PC-3 (cell line): ENCODE data around the gene BRCC3. TPM values are rescaled to one million over a fixed set of nuclear protein-coding genes. Genes with fewer than 3 reads are reported as not detected.

Experiments used
- ATAC-seq: fragments of 200-7000 bp; cut with Tn5 transposase; 2 replicates; pipeline ENCODE4 v1.9.1; 2020; ENCODE audit warnings: mild to moderate bottlenecking, moderate library complexity
- BruUV-seq: library from RNA; stranded (reverse); fragments of 400-500 nt; replicated peaks from 2 replicates; lab custom pipeline; 2021; lab: Mats Ljungman, UMichigan
- CTCF ChIA-PET: fragments of 300-600 bp; sonication (Branson Sonifier 250); formaldehyde crosslinking; loops from one replicate; lab custom pipeline; 2022; ENCODE audit warnings: antibody characterized with exemption; lab: Charles Lee
- POLR2A ChIA-PET: fragments of 300-600 bp; sonication (Branson Sonifier 250); formaldehyde crosslinking; loops from one replicate; lab custom pipeline; 2022; ENCODE audit warnings: antibody characterized with exemption; ENCODE audit not compliant: unreplicated experiment; lab: Charles Lee
- DNase-seq: peaks from one replicate; pipeline ENCODE4 v3.0.0-alpha.2; 2015
- H2AFZ ChIP-seq: fragments of 300-600 bp; sonication (generic); 2 replicates; pipeline ENCODE4 v1.6.0; 2016; ENCODE audit warnings: antibody characterized with exemption, low read length
- H3F3A ChIP-seq: fragments of 300-600 bp; sonication (generic); one replicate; pipeline ENCODE4 v1.6.0; 2017; ENCODE audit warnings: antibody characterized with exemption, low read length, control low read depth, mild to moderate bottlenecking; ENCODE audit not compliant: unreplicated experiment
- H3K27ac ChIP-seq: fragments of 300-600 bp; sonication (generic); 2 replicates; pipeline ENCODE4 v1.5.1; 2016; ENCODE audit warnings: mild to moderate bottlenecking, low read length
- H3K27me3 ChIP-seq: fragments of 300-600 bp; sonication (generic); 2 replicates; pipeline ENCODE4 v1.6.1; 2016; ENCODE audit warnings: low read length, mixed read lengths
- H3K36me3 ChIP-seq: fragments of 300-600 bp; sonication (generic); 2 replicates; pipeline ENCODE4 v1.6.1; 2016; ENCODE audit warnings: low read depth, mixed run types, low read length, mixed read lengths
- H3K4me1 ChIP-seq: fragments of 300-600 bp; sonication (generic); 2 replicates; pipeline ENCODE4 v1.5.1; 2016; ENCODE audit warnings: low read length; ENCODE audit not compliant: insufficient read depth
- H3K4me2 ChIP-seq: fragments of 300-600 bp; sonication (generic); 2 replicates; pipeline ENCODE4 v1.6.0; 2016; ENCODE audit warnings: low read length
- H3K4me3 ChIP-seq: fragments of 300-600 bp; sonication (generic); 2 replicates; pipeline ENCODE4 v1.5.1; 2016; ENCODE audit warnings: mild to moderate bottlenecking, low read length, mixed read lengths
- H3K79me2 ChIP-seq: fragments of 300-600 bp; sonication (generic); 2 replicates; pipeline ENCODE4 v1.6.1; 2017; ENCODE audit warnings: low read length, mixed read lengths
- H3K9ac ChIP-seq: fragments of 300-600 bp; sonication (generic); 2 replicates; pipeline ENCODE4 v1.6.0; 2016; ENCODE audit warnings: mild to moderate bottlenecking, low read length
- H3K9me2 ChIP-seq: fragments of 300-600 bp; sonication (generic); replicated peaks from 2 replicates; pipeline ENCODE4 v1.6.1; 2016; ENCODE audit warnings: mixed run types, low read length, mixed read lengths
- H3K9me3 ChIP-seq: fragments of 300-600 bp; sonication (generic); 2 replicates; pipeline ENCODE4 v1.6.1; 2016; ENCODE audit warnings: low read length, mixed read lengths
- H4K20me1 ChIP-seq: fragments of 300-600 bp; sonication (generic); 2 replicates; pipeline ENCODE4 v1.6.1; 2016; ENCODE audit warnings: low read length, mixed read lengths
- EZH2 ChIP-seq: fragments of 300-600 bp; sonication (generic); IDR thresholded peaks from one replicate; pipeline ENCODE4 v1.6.1; 2017; ENCODE audit warnings: antibody characterized with exemption, mild to moderate bottlenecking, low read length; ENCODE audit not compliant: unreplicated experiment
- EZH2phosphoT487 ChIP-seq: fragments of 300-600 bp; sonication (generic); IDR thresholded peaks from 2 replicates; pipeline ENCODE4 v1.6.1; 2018; ENCODE audit warnings: mild to moderate bottlenecking, antibody characterized with exemption, low read length, borderline replicate concordance
- intact Hi-C: fragments of 100-400 bp; cut with micrococcal nuclease; formaldehyde crosslinking; loops from 2 replicates; pipeline ENCODE4 v1.9.0; 2023
- total RNA-seq: library from RNA; depleted of rRNA; stranded (reverse); fragments of >200 nt; gene quantifications from 2 replicates; pipeline ENCODE4 v1.2.3, GENCODE V29; 2014
- TF ChIP-seq, protein P1 (sequence below): fragments of 300-600 bp; sonication (generic); conservative IDR thresholded peaks from 2 replicates; pipeline ENCODE4 v1.5.1; 2017; ENCODE audit warnings: antibody characterized with exemption, low read depth, mild to moderate bottlenecking, low read length

The BRCC3 gene
- total RNA-seq, 1 experiment from 2014 or later = 19.7 TPM

DNA sequence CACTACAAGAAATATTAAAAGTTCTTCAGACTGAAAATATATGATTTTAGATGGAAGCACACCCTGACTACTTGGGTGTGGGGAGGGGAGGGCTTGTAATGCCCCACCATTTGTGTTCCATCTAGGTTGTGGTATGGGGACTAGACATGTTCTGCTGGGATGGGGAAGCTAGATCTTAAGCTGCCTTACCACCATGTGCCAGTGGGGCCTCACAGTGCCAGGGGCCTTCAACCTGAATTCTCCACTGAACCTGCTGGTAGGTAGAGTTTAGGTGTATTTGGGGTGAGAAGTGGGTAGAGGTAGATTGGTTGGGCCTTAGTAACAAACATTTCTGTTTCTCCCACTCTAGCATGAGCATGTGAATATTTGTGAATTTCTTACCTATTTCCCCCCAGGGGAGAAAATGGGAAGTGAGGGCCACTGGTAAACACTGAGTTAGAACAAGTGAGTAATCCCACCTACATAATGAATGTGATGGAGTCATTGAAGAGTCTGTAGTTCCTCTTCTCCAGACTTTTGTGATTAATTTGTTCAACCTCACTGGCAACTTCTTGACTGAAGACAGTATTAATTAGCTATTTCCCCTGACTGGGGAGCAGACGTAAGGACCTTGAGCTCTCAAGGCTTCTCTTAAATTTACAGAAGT, 44.0 kb downstream of the BRCC3 start:
- Histone ChIP-seq H3K9me3 (no peaks in the 10 kb centered on the region), H3K27me3 (no peaks in the 10 kb centered on the region), H4K20me1 (no peaks in the 10 kb centered on the region), H3K79me2 (no peaks in the 10 kb centered on the region), H3K4me3 (no peak overlapping the region), H3K36me3 (peaks cover 10% of the 10 kb centered on the region), H3K9ac (no peak overlapping the region), H3F3A (no peaks in the 10 kb centered on the region), H3K4me1 (peaks cover 12% of the 10 kb centered on the region), H3K9me2 (no peaks in the 10 kb centered on the region), H2AFZ (no peak overlapping the region), H3K4me2 (no peak overlapping the region), H3K27ac (no peak overlapping the region)
- ATAC-seq = no peak
- no peak for DNase-seq
- CTCF ChIA-PET = no interaction called here
- intact Hi-C loops = no loop called here
- POLR2A ChIA-PET = no interaction called here
- TF ChIP-seq EZH2phosphoT487 (no peak), EZH2 (no peak)
- TF ChIP-seq, protein P1, sequence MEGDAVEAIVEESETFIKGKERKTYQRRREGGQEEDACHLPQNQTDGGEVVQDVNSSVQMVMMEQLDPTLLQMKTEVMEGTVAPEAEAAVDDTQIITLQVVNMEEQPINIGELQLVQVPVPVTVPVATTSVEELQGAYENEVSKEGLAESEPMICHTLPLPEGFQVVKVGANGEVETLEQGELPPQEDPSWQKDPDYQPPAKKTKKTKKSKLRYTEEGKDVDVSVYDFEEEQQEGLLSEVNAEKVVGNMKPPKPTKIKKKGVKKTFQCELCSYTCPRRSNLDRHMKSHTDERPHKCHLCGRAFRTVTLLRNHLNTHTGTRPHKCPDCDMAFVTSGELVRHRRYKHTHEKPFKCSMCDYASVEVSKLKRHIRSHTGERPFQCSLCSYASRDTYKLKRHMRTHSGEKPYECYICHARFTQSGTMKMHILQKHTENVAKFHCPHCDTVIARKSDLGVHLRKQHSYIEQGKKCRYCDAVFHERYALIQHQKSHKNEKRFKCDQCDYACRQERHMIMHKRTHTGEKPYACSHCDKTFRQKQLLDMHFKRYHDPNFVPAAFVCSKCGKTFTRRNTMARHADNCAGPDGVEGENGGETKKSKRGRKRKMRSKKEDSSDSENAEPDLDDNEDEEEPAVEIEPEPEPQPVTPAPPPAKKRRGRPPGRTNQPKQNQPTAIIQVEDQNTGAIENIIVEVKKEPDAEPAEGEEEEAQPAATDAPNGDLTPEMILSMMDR = no peak
- no TSS peak for BruUV-seq

DNA sequence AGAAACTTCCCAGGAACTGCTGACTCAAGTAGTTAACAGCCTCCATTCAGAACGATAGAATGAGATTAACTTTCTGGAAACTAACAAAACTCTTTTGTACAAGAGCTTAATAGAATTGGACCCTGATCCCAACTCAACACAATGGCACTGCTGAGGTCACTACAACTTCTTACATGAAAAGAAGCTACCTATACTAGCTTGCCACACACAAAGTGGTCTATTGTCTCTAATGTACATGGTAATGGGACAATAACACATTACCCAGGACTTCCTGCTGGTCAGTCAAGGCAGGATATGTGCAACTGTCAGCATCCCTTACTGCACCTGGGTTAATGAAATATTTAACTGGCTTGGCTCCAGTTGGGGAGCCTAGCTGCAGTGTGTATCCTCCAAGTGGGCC, 56.2 kb downstream of the BRCC3 start:
- Histone ChIP-seq H3F3A (no peaks in the 10 kb centered on the region), H3K9me3 (no peaks in the 10 kb centered on the region), H2AFZ (no peak overlapping the region), H4K20me1 (no peaks in the 10 kb centered on the region), H3K27me3 (no peaks in the 10 kb centered on the region), H3K9me2 (no peaks in the 10 kb centered on the region), H3K4me3 (no peak overlapping the region), H3K9ac (no peak overlapping the region), H3K27ac (no peak overlapping the region), H3K4me1 (no peaks in the 10 kb centered on the region), H3K79me2 (no peaks in the 10 kb centered on the region), H3K4me2 (no peak overlapping the region), H3K36me3 (no peaks in the 10 kb centered on the region)
- ATAC-seq = no peak
- ChIA-PET CTCF (no interaction called here), POLR2A (no interaction called here)
- no TSS peak for BruUV-seq
- TF ChIP-seq EZH2phosphoT487 = no peak
- TF ChIP-seq, protein P1 = no peak
- TF ChIP-seq EZH2 = no peak
- intact Hi-C loops = no loop called here
- DNase-seq = no peak

DNA sequence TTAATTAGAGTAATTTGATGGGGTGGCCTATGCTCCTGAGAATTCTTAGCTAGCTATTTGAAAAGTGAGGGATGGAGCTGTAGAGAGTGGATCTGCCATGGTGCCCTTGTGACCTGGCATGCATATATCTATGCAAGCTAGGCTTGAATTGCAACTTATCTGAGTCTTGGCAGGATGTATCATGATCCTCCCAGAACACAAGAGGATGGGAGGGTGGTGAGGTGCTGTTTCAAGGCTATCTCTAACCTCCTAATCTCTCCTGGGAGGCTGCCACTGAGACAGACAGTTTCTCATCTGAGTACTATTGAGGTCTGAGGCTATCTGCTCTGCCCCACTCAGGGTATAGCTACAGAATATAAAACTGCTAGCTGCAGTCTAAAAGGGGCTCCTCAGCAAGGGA, 56.6 kb downstream of the BRCC3 start:
- Histone ChIP-seq H3K9me2 (no peaks in the 10 kb centered on the region), H3F3A (no peaks in the 10 kb centered on the region)

More for the DNA sequence above, 56.6 kb downstream of the BRCC3 start:
- Histone ChIP-seq H3K9ac (no peak overlapping the region), H2AFZ (no peak overlapping the region), H3K4me1 (no peaks in the 10 kb centered on the region), H3K4me3 (no peak overlapping the region), H3K79me2 (no peaks in the 10 kb centered on the region), H3K27me3 (no peaks in the 10 kb centered on the region), H4K20me1 (no peaks in the 10 kb centered on the region), H3K9me3 (no peaks in the 10 kb centered on the region), H3K4me2 (no peak overlapping the region), H3K27ac (no peak overlapping the region), H3K36me3 (no peaks in the 10 kb centered on the region)
- DNase-seq (no peak), ATAC-seq (no peak)
- intact Hi-C loops = no loop called here
- ChIA-PET CTCF (no interaction called here), POLR2A (no interaction called here)
- TF ChIP-seq EZH2phosphoT487 (no peak), EZH2 (no peak)
- TF ChIP-seq, protein P1 = no peak
- BruUV-seq = no TSS peak
